Stimulated activated CD4-positive, alpha-beta T cell treated with anti-CD3 and anti-CD28 coated beads, TNF-alpha, amount 100 ng/mL, for 4 hours (primary cell): ENCODE results near the gene CCNB1.
"Not testable (repeated sequence)": the region's sequence is repeated elsewhere in the genome, so short reads cannot be mapped to it uniquely, and the experiment has no call there.

Experiments used
- DNase-seq, 3 experiments: peaks; one replicate each; pipeline ENCODE4 v3.0.0-alpha.2; 2020; ENCODE audit warnings: low read depth in 3 of 3

CCNB1 gene

DNA sequence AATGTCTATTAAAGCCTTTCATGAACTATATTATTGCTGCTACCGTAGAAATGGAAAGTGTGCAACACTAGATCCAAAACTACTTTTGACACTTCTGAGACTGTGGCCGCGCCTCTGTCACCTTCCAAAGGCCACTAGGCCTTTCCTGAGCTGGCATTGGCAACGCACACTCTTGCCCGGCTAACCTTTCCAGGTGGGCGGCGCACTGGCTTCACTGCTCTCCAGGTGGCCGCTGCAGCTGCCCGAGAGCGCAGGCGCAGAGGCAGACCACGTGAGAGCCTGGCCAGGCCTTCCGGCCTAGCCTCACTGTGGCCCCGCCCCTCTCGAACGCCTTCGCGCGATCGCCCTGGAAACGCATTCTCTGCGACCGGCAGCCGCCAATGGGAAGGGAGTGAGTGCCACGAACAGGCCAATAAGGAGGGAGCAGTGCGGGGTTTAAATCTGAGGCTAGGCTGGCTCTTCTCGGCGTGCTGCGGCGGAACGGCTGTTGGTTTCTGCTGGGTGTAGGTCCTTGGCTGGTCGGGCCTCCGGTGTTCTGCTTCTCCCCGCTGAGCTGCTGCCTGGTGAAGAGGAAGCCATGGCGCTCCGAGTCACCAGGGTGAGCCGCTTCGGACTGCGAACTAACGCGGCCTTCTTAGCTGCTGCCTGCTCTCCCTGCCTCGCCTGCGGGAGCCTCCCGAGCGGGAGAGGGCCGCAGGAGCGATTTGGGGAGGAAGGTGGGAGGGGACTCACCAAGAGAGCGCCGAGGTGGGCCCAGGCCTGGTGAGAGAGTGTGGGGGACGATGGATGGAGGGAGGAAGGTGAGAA is at the start of gene CCNB1:
Gene CCNB1, plus strand, starts transcription at position 465 of the 807 bp plus-strand sequence. Its CDS starts 113 bp downstream, at position 578.
- peak; percentile 93 to 96 (median 94) for DNase-seq

- DNase-seq = no peak
Measured at GRCh38 chr5:69129413-69129812, 37.5 kb upstream of the CCNB1 start.

GRCh38 chr5:69130241-69130640 is 36.7 kb upstream of the CCNB1 start:
- DNase-seq = no peak

- DNase-seq = no peak
Measured at GRCh38 chr5:69131304-69131703, 35.6 kb upstream of the CCNB1 start.

- DNase-seq = no peak
Measured at GRCh38 chr5:69134126-69134525, 32.8 kb upstream of the CCNB1 start.

- no peak for DNase-seq
Measured at GRCh38 chr5:69136293-69136692, 30.7 kb upstream of the CCNB1 start.

- not testable (repeated sequence) for DNase-seq
Measured at GRCh38 chr5:69137208-69137607, 29.7 kb upstream of the CCNB1 start.

GRCh38 chr5:69137807-69138206 is 29.1 kb upstream of the CCNB1 start:
- DNase-seq = no peak

GRCh38 chr5:69138766-69139165 is 28.2 kb upstream of the CCNB1 start:
- DNase-seq = no peak

DNA sequence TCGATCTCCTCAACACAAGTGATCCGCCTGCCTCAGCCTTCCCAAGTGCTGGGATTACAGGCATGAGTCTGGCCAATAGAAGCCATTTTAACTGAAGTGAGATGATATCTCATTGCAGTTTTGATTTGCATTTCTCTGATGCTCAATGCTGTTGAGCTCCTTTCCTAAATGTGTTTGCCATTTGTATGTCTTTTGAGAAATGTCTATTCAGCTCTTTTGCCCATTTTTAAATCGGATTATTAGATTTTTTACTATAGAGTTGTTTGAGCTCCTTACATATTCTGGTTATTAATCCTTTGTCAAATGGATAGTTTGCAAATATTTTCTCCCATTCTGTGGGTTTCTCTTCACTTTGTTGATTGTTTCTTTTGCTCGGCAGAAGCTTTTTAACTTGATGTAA is 26.7 kb upstream of the CCNB1 start:
- not testable (repeated sequence) for DNase-seq

GRCh38 chr5:69140827-69141226 is 26.1 kb upstream of the CCNB1 start:
- DNase-seq = no peak

- DNase-seq = not testable (repeated sequence)
Measured at GRCh38 chr5:69148576-69148975, 18.4 kb upstream of the CCNB1 start.

DNA sequence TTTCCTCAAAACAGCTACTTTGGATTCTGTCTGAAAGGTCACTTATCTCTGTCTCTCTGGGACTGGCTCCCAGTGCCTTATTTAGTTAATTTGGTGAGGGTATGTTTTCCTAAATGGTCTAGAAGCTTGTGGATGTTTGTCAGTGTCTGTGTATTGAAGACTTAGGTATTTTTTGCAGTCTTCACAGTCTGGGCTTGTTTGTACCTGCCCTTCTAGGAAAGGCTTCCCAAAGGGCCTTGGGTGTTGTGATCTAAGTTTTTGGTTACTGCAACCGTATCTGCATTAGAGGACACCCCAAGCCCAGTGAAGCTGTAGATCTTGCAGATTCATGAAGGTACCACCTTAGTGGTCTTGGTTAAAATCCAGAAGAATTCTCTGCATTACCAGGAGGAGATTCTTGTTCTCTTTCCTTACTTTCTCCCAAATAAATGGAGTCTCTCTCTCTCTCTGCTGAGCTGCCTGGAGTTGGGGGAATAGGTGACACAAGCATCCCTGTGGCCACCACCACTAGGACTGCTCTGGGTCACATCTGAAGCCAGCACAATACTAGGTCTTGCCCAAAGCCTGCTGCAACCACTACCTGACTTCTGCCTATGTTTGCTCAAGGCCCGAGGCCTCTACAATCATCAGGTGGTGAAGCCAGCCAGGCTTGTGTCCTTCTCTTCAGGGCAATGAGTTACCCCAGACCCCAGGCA is 17.8 kb upstream of the CCNB1 start:
- no peak for DNase-seq

- DNase-seq = no peak
Measured at GRCh38 chr5:69149676-69150010, 17.3 kb upstream of the CCNB1 start.

DNA sequence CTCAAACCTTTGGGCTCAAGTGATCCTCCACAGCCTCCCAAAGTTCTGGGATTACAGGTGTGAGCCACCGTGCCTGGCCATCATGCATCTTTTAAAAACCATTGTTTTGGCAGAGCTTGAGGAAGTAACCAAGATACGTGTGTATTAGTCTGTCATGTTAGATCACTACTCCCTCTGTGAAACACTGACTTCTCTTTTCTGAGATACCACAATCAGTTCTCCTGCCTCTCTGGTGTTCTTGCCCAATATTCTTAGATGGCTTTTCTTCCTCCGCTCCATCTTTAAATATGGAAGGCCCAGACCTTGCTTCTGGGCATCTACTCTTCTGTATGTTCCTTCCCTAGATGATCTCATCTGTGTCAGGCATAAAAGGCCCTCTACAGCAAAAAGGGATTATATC is 14.2 kb upstream of the CCNB1 start:
- no peak for DNase-seq

DNA sequence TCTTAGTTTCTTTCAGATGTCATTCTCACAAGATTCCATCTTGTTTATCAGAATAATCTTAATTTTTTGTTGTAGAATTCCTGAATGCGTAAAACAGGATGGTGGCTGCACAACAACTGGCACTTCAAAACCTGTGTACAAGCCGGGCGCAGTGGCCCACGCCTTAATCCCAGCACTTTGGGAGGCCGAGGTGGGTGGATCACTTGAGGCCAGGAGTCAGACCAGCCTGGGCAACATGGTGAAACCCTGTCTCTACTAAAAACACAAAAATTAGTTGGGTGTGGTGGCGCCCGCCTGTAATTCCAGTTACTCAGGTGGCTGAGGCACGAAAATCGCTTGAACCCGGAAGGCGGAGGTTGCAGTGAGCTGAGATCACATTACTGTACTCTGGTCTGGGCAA is 10.5 kb upstream of the CCNB1 start:
- DNase-seq = no peak

DNA sequence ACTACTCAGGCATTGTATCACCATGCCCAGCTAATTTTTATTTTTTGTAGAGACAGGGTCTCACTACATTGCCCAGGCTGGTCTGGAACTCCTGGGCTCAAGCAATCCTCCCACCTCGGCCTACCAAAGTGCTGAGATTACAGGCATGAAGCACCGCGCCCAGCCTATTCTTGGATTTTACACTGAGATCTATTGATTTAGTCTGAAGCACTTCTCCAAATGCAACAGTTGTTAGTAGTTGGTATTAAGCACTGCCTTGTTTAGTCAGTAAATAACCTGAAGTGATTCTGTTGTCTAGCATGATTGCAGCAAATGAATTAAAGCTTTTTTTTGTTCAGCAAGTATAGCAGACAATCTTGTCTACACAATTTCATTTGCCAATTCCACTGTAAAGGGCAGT is 8.9 kb upstream of the CCNB1 start:
- DNase-seq = no peak

- no peak for DNase-seq
Measured at GRCh38 chr5:69160651-69161050, 6.3 kb upstream of the CCNB1 start.

DNA sequence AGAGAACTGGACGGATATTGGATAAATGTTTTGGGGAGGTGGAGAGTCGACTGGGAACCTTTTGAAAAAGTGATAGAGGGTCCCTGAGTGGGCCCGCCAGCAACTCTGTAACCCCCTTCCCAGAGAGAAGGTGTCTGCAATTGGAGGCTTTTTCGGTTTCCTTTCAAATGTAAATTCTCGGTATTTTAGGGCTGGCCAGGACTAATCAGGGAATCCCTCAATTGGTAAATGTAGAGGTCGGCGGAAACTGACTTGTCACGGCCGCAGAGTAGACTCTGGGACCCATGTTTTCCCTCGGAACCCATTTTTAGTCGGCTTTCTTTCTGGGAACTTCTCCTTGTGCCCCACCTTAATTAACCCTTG is 524 bp downstream of the CCNB1 start:
- no peak for DNase-seq

DNA sequence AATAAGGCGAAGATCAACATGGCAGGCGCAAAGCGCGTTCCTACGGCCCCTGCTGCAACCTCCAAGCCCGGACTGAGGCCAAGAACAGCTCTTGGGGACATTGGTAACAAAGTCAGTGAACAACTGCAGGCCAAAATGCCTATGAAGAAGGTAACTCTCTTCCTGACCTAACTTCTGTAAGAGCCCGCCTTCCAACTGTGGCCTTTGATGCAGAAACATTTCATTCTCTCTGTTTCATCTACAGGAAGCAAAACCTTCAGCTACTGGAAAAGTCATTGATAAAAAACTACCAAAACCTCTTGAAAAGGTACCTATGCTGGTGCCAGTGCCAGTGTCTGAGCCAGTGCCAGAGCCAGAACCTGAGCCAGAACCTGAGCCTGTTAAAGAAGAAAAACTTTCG is 979 bp downstream of the CCNB1 start:
- DNase-seq = no peak

DNA sequence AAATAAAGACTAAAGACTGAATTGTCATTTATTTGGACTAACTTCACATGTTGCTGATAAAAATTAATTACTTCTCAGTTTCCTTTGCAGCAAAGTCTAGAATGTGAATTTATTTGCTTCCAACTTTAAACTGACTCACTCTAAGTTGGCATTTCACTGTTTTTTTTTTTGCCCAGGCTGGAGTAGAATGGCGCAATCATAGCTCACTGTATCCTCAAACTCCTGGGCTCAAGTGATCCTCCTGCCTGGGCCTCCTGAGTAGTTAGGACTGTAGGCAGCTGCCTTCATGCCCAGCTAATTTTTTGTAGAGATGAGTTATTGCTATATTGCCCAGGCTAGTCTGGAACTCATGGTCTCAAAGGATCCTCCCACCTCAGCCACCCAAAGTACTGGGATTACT is 3.5 kb downstream of the CCNB1 start:
- DNase-seq = no peak

GRCh38 chr5:69170969-69171368 is 4.0 kb downstream of the CCNB1 start:
- DNase-seq = no peak

DNA sequence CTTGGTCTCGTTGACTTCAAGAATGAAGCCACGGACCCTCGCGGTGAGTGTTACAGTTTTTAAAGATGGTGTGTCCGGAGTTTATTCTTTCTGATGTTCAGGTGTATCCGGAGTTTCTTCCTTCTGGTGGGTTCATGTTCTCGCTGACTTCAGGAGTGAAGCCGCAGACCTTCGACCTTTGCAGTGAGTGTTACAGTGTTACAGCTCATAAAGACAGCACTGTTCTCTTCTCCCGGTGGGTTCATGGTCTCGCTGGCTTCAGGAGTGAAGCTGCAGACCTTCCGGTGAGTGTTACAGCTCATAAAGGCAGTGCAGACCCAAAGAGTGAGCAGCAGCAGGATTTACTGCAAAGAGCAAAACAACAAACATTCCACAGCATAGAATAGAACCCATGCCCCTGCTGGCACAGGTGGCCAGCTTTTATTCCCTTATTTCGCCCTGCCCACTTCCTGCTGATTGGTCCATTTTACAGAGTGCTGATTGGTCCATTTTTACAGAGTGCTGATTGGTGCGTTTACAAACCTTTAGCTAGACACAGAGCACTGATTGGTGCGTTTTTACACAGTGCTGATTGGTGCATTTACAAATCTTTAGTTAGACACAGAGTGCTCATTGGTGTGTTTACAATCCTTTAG is 14.8 kb downstream of the CCNB1 start:
- not testable (repeated sequence) for DNase-seq
